Measurements from ENCODE around the gene TRMT112.

Gene TRMT112

GRCh38 chr11:64276653-64277431, 40.5 kb downstream of the TRMT112 start:
- H3K27ac ChIP-seq, result no peak overlapping the region
- no peak for TF ChIP-seq CTCF (IDR thresholded peaks at IDR 0.05)
- intact Hi-C loops (cut with DNase I; ENCODE audit: low total_unique reads), result no loop called here
- H3K4me3 ChIP-seq, result no peak overlapping the region
- no peaks in the 10 kb centered on the region for H3K9me3 ChIP-seq
- peaks cover 0 to 10% (median 8%) of the 10 kb centered on the region in 4 donors for H3K4me1 ChIP-seq
- peaks cover 20 to 60% (median 29%) of the 10 kb centered on the region in 3 donors for H3K36me3 ChIP-seq
- DNase-seq, result no peak
- H3K27me3 ChIP-seq, result no peaks in the 10 kb centered on the region

GRCh38 chr11:64275841-64276240, 41.5 kb downstream of the TRMT112 start:
- Histone ChIP-seq H3K4me3 (no peak overlapping the region), H3K27me3 (no peaks in the 10 kb centered on the region), H3K36me3 (peaks cover 20 to 50% (median 26%) of the 10 kb centered on the region in 3 donors), H3K4me1 (peaks cover 0 to 12% (median 12%) of the 10 kb centered on the region in 4 donors), H3K9me3 (no peaks in the 10 kb centered on the region), H3K27ac (no peak overlapping the region)
- no peak for TF ChIP-seq CTCF (IDR thresholded peaks at IDR 0.05)
- no peak for DNase-seq
- intact Hi-C loops (cut with DNase I; ENCODE audit: low total_unique reads), result no loop called here

GRCh38 chr11:64275031-64275800, 42.1 kb downstream of the TRMT112 start:
- no peak overlapping the region for H3K27ac ChIP-seq
- peaks cover 0 to 12% (median 12%) of the 10 kb centered on the region in 4 donors for H3K4me1 ChIP-seq
- peaks cover 16 to 46% (median 26%) of the 10 kb centered on the region in 3 donors for H3K36me3 ChIP-seq
- intact Hi-C loops (cut with DNase I; ENCODE audit: low total_unique reads), result no loop called here
- H3K27me3 ChIP-seq, result no peaks in the 10 kb centered on the region
- no peak for DNase-seq
- H3K4me3 ChIP-seq, result no peak overlapping the region
- no peak for TF ChIP-seq CTCF (IDR thresholded peaks at IDR 0.05)
- H3K9me3 ChIP-seq, result no peaks in the 10 kb centered on the region

- no peak for TF ChIP-seq CTCF (IDR thresholded peaks at IDR 0.05)
- intact Hi-C loops (cut with DNase I; ENCODE audit: low total_unique reads), result loop anchor here (5.0 kb wide), 1 partner anchor 62 kb away; the partner anchor contains the start of gene FERMT3
- Histone ChIP-seq H3K36me3 (peaks cover 12 to 27% (median 19%) of the 10 kb centered on the region in 3 donors), H3K4me1 (peaks cover 6 to 35% (median 22%) of the 10 kb centered on the region in 4 donors), H3K4me3 (peak overlapping the region; percentile 60 to 77), H3K9me3 (no peaks in the 10 kb centered on the region), H3K27ac (peak overlapping the region; percentile 84 to 96), H3K27me3 (no peaks in the 10 kb centered on the region)
- peak; percentile 98 to 99 for DNase-seq
Observed at GRCh38 chr11:64269540-64270220, 47.7 kb downstream of the TRMT112 start.

GRCh38 chr11:64268893-64269539, 48.3 kb downstream of the TRMT112 start:
- no peaks in the 10 kb centered on the region for H3K27me3 ChIP-seq
- H3K27ac ChIP-seq, result peak overlapping the region; percentile 84 to 96
- H3K36me3 ChIP-seq, result peaks cover 12 to 33% (median 25%) of the 10 kb centered on the region in 3 donors
- intact Hi-C loops (cut with DNase I; ENCODE audit: low total_unique reads), result loop anchor here (5.0 kb wide), 1 partner anchor 62 kb away; the partner anchor contains the start of gene FERMT3
- TF ChIP-seq CTCF (IDR thresholded peaks at IDR 0.05), result no peak
- no peaks in the 10 kb centered on the region for H3K9me3 ChIP-seq
- peak overlapping the region; percentile 60 to 77 for H3K4me3 ChIP-seq
- DNase-seq, result peak; percentile 62 to 88
- peaks cover 6 to 35% (median 22%) of the 10 kb centered on the region in 4 donors for H3K4me1 ChIP-seq
